CD4-positive, alpha-beta T cell treated with Interleukin-15 for 4 hours (primary cell): ENCODE results near the gene CD1B.
"Not testable (repeated sequence)": the region's sequence is repeated elsewhere in the genome, so short reads cannot be mapped to it uniquely, and the experiment has no call there.

Experiments used
- DNase-seq: peaks from one replicate; pipeline ENCODE4 v3.0.0-alpha.2; 2020; ENCODE audit warnings: low spot score

The CD1B gene

GRCh38 chr1:158328426-158328825 lies 2.9 kb downstream of the CD1B start:
- no peak for DNase-seq

DNA sequence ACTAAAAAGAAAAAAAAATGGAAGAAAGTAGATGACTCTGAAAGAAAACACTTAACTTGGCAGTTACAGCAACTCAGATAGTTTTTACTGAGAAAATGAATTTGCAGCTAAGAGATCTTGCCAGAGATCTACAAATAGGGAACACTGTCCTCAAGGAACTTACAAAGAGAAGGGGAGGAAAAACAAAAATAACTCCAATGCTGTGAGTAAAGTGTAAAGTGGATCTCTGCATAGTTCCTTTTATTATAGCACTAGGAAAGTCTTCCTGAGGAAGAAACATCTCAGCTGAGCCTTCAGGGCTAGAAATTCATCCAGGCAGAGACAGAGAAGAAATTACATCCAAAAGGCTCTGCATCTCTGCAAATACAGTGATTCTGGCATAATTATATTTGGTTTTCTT lies 3.9 kb downstream of the CD1B start:
- no peak for DNase-seq

DNA sequence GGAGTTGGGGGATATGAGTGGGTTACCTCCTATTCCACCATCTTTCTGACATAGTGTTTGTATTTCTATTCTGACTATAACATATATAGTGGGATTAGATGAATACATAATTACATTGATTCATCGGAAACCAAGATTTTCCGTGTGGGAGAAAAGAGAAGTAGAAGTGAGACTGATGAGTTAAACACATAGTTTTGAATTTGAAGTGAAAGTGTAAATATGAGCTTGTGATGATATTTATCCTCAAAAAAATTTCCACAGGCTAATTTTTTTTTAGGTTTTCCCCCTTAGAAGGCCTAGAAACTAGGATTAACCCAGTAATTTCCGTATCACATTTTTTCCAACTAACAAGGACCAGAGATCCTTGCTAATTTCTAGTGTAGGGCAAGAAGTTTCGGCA lies 6.9 kb downstream of the CD1B start:
- no peak for DNase-seq

- no peak for DNase-seq
Observed at GRCh38 chr1:158323866-158324265, 7.5 kb downstream of the CD1B start.

DNA sequence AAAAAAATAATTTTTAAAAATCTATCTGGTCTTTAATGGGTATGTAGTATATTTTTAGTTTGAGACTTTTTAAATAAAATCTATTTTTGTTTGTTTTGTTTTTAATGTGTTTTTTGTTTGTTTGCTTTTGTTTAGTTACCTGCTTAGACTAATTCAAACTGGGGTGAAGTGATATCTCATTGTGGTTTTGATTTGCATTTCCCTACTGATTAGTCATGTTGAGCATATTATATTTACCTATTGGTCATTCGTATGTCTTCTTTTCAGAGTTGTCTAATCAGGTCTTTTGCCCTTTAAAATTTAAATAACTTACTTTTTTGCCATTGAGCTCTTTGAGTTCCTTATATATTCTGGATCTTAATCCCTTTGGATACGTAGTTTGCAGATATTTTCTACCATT lies 20.3 kb downstream of the CD1B start:
- DNase-seq = no peak

DNA sequence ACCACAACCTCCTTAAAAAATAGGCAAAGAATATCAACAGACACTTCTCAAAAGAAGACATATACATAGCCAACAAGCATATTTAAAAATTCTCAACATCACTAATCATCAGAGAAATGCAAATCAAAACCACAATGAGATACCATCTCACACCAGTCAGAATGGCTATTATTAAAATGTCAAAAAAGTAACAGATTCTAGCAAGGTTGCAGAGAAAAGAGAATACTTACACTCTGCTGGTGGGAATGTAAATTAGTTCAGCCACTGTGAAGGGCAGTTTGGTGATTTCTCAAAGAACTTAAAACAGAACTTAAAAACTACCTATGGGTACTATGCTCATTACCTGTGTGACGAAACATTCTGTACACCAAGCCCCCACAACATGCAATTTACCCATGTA lies 20.7 kb downstream of the CD1B start:
- DNase-seq = no peak

DNA sequence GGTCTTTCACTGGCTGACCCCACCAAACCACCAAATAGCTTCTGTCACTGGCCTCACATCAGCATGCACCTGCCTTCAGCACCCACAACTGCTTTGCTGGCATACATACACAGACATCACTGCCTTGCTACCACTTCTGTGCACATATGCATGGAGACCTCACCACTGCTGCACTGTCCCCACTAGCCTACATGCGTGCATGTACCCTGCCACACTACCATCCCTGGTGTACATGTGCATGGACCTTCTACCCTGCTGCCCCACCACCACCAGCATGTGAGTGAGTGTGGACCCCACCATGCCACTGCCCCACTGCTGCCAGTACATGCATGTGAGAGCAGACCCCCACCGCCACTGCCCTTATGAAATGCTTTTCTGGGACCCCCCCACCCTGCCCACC lies 35.5 kb downstream of the CD1B start:
- DNase-seq = no peak

GRCh38 chr1:158290321-158290844 lies 40.9 kb downstream of the CD1B start:
- no peak for DNase-seq

DNA sequence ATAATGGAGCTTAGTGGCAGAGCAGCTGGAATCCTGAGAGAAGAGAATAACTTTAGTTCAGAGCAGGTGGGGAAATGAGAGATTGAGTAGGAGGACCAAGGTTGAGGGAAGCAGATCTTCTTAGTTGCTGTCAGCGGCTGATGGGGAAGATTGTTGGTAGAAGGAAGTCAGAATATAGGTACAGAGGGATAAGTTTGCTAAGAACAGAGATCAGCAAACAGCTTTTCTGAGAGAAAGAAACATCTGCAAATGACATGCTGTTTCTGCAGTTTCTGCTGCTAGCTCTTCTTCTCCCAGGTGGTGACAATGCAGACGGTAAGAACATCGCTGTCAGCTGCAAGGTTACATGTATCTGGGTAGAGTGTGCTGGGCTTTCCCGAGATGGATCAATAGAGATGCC lies 41.5 kb downstream of the CD1B start, which contains the start of gene CD1C:
CD1C (plus strand) TSS at position 113 of the 400 bp plus-strand sequence; CDS start at position 255, 142 bp downstream.
- no peak for DNase-seq

DNA sequence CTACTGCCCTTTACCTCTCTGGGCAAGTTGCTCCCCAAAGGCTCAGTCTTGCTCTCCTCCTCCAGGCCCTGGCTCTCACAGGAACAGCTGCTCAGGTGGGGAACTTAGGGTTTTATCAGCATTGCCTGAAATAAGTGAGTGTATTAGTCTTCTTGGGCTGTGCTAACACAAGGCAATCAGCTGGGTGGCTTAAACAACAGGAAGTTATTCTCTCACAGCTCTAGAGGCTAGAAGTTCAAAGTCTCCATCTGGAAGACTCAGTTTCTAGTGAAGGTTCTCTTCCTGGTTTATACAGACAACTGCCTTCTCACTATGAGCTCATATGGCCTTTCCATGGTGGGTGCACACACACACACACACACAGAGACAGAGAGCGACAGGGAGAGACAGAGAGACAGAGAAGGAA lies 44.4 kb downstream of the CD1B start:
- no peak for DNase-seq

DNA sequence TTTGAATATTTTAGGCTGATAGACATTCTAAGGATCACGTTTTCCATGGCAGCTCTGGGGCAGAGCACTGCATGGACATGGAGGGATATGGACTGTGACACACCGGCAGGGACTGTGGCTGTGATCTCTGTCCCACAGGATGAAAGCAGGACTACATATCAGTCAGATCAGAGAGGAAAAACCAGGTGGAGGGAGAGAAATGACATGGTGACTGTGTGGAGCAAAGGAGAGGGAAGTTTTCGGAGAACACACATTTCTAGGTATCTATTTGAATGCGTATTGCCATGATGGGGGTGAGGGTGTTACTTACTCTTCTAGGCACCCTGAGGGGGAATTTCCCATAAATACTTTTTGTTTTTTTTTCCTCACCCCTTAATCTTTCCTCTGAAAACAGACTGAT lies 44.8 kb downstream of the CD1B start:
- no peak for DNase-seq

DNA sequence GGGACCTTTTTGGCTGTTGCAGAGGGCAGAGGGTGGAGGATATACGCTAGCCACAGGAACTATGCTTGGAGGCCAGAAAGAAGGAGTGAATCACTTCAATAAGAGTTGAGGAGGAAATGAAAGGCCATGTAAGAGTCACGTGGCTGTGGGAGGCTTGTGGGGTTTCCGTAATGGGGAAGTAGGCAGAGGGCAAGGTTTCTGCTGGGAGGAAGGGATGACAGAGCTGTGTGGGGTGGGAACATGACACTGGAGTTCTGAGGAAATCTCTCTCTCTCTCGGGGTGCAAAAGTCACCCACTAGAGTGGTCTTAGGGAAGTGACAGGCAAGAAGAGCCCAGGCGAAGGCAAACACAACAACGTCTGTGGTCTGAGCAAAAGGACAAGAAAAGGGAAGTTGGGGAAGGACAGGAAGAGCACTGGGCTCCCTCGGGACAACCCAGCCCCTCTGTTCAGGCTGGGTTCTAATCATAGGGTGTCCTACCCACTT lies 45.5 kb downstream of the CD1B start:
- no peak for DNase-seq

- DNase-seq = no peak
Observed at GRCh38 chr1:158283965-158284364, 47.4 kb downstream of the CD1B start.

GRCh38 chr1:158282421-158282820 lies 48.9 kb downstream of the CD1B start:
- DNase-seq = not testable (repeated sequence)
